Measurements from ENCODE around the gene MGAT5B.

MGAT5B gene

DNA sequence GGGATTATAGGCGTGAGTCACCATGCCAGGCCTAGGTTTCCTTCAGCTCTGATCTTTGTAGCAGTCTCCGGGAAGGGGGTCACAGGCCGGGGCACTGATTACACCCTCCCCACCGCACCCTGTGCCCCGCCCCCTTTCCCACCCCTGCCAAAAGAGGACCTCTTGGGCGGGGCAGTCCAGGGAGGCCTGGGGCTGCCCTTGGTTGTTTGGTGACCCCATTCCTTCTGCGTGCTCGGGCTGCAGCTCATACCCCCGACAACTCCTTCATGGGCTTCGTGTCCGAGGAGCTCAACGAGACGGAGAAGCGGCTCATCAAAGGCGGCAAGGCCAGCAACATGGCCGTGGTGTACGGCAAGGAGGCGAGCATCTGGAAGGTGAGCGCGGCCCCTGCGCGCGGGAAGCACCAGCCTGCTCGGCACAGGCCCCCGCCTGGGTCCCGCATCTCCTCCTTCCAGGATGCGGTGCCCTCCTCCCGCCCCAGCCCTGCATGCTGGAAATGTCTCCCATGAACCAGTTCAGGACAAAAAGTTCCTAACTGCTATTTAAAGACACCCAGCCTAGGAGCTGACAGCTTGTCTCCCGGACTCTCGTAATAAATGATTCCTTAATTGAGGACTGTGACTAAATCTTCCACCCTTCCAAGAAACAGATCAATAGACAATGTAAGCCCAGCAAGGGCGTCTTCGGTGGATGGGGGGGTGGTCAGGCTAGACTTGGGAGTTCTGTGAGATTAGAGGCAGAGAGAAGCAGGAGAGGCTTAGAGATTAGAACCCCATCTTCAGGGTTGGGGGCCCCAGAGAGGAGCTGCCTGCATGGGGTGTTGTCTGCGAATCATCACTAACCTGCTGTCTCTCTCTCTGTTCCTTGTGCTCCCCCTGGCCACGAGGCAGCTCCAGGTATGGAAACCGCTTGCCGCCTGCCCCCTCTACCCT lies 64.5 kb downstream of the MGAT5B start:
- Histone ChIP-seq H3K36me3 (ENCODE audit: control insufficient read depth in 5 of 5, insufficient read depth in 5 of 5, low read length in 5 of 5) (no peaks in the 10 kb centered on the region), H3K4me1 (ENCODE audit: control insufficient read depth in 5 of 5, insufficient read depth in 5 of 5, low read length in 5 of 5) (no peaks in the 10 kb centered on the region), H3K27ac (ENCODE audit: low read depth, low read length) (no peak overlapping the region), H3K9me3 (ENCODE audit: control insufficient read depth in 5 of 5, low read length in 5 of 5) (no peaks in the 10 kb centered on the region), H3K4me3 (ENCODE audit: low read depth in 1 of 5, low read length in 5 of 5) (no peak overlapping the region), H3K9ac (ENCODE audit: low read length in 5 of 5) (no peak overlapping the region), H3K27me3 (ENCODE audit: control insufficient read depth in 5 of 5, insufficient read depth in 4 of 5, low read length in 5 of 5) (peaks cover 0 to 5% (median 3%) of the 10 kb centered on the region in 5 donors)

DNA sequence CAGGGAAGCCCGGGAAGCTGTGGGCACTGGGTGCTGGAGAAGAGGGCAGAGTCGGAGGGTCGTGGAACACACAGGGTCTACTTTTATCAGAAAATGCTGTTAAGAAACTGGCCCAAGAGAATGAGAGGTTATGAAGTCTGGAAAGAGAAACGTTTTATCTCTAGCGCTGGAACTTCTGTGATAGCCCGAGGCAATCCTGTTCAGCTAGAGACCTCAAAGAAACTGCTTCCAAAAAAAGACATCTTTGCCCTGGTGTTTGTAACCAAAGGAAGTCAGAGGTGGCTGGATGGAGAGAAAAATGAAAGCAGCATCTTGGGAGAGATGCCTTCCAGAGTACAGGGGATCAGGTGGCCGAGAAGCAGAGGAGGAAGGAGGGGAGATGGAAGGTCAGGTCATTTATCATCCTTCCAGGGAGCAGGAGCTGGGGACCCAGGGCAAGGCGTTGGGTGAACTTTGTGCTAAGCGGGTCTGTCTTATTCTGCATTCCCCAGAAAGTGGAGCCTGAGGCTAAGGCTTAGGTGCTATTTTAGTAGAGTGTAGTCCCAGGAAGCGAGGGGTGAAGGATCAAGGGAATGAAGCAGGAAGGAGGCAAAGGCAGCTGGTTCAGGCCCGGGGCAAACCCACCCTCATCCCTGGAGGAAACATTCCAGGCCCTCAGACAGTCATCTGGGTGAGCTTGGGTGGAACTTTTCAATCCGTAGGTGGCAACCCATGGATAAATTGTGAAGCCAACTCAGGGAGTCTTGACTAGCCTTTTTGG lies 66.5 kb downstream of the MGAT5B start:
- H3K27ac ChIP-seq (ENCODE audit: low read depth, low read length) = no peak overlapping the region
- H3K9me3 ChIP-seq (ENCODE audit: control insufficient read depth in 5 of 5, low read length in 5 of 5) = no peaks in the 10 kb centered on the region
- no peak overlapping the region for H3K9ac ChIP-seq (ENCODE audit: low read length in 5 of 5)
- H3K36me3 ChIP-seq (ENCODE audit: control insufficient read depth in 5 of 5, insufficient read depth in 5 of 5, low read length in 5 of 5) = no peaks in the 10 kb centered on the region
- peaks cover 0 to 9% (median 5%) of the 10 kb centered on the region in 5 donors for H3K27me3 ChIP-seq (ENCODE audit: control insufficient read depth in 5 of 5, insufficient read depth in 4 of 5, low read length in 5 of 5)
- no peak overlapping the region for H3K4me3 ChIP-seq (ENCODE audit: low read depth in 1 of 5, low read length in 5 of 5)
- H3K4me1 ChIP-seq (ENCODE audit: control insufficient read depth in 5 of 5, insufficient read depth in 5 of 5, low read length in 5 of 5) = no peaks in the 10 kb centered on the region

- Histone ChIP-seq H3K9me3 (ENCODE audit: control insufficient read depth in 5 of 5, low read length in 5 of 5) (no peaks in the 10 kb centered on the region), H3K4me1 (ENCODE audit: control insufficient read depth in 5 of 5, insufficient read depth in 5 of 5, low read length in 5 of 5) (no peaks in the 10 kb centered on the region), H3K27me3 (ENCODE audit: control insufficient read depth in 5 of 5, insufficient read depth in 4 of 5, low read length in 5 of 5) (peaks cover 0 to 9% (median 5%) of the 10 kb centered on the region in 5 donors), H3K4me3 (ENCODE audit: low read depth in 1 of 5, low read length in 5 of 5) (no peak overlapping the region), H3K9ac (ENCODE audit: low read length in 5 of 5) (no peak overlapping the region), H3K27ac (ENCODE audit: low read depth, low read length) (no peak overlapping the region), H3K36me3 (ENCODE audit: control insufficient read depth in 5 of 5, insufficient read depth in 5 of 5, low read length in 5 of 5) (no peaks in the 10 kb centered on the region)
Observed at GRCh38 chr17:76935331-76935730, 67.1 kb downstream of the MGAT5B start.

DNA sequence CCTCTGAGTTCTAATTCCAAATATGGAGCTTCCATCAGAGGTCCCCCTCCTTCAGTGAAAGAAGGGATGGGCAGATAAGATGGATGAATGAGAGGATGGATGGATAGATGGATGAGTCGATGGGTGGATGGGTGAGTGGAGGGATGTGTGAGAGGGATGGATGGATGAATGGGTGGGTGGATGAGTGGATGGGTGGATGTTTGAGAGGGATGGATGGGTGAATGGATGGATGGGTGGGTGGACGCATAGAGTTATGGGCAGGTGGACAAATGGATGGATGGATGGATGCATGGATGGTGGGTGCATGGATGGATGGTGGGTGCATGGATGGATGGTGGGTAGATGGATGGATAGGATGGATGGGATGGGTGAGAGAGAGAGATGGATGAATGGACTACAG lies 69.0 kb downstream of the MGAT5B start:
- no peak overlapping the region for H3K4me3 ChIP-seq (ENCODE audit: low read depth in 1 of 5, low read length in 5 of 5)
- no peaks in the 10 kb centered on the region for H3K4me1 ChIP-seq (ENCODE audit: control insufficient read depth in 5 of 5, insufficient read depth in 5 of 5, low read length in 5 of 5)
- H3K9ac ChIP-seq (ENCODE audit: low read length in 5 of 5) = no peak overlapping the region
- H3K36me3 ChIP-seq (ENCODE audit: control insufficient read depth in 5 of 5, insufficient read depth in 5 of 5, low read length in 5 of 5) = no peaks in the 10 kb centered on the region
- no peaks in the 10 kb centered on the region for H3K9me3 ChIP-seq (ENCODE audit: control insufficient read depth in 5 of 5, low read length in 5 of 5)
- peaks cover 5 to 16% (median 8%) of the 10 kb centered on the region in 5 donors for H3K27me3 ChIP-seq (ENCODE audit: control insufficient read depth in 5 of 5, insufficient read depth in 4 of 5, low read length in 5 of 5)
- H3K27ac ChIP-seq (ENCODE audit: low read depth, low read length) = no peak overlapping the region

DNA sequence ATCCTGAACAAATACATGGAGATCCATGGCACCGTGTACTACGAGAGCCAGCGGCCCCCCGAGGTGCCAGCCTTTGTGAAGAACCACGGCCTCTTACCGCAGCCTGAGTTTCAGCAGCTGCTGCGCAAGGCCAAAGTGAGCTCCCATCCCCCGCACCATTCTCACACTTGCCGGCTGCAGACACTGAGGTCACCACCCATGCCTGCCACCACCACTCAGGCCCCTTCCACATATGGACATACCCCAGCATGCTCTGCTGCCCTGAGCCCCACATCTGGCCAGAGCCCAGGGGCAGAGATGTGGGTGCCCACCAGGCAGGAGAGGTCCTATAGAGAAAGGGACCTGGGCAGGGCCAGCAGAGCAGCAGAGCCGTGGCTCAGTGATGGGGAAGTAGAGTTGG lies 69.8 kb downstream of the MGAT5B start:
- Histone ChIP-seq H3K27me3 (ENCODE audit: control insufficient read depth in 5 of 5, insufficient read depth in 4 of 5, low read length in 5 of 5) (peaks cover 5 to 21% (median 11%) of the 10 kb centered on the region in 5 donors), H3K36me3 (ENCODE audit: control insufficient read depth in 5 of 5, insufficient read depth in 5 of 5, low read length in 5 of 5) (no peaks in the 10 kb centered on the region), H3K4me1 (ENCODE audit: control insufficient read depth in 5 of 5, insufficient read depth in 5 of 5, low read length in 5 of 5) (no peaks in the 10 kb centered on the region)

DNA sequence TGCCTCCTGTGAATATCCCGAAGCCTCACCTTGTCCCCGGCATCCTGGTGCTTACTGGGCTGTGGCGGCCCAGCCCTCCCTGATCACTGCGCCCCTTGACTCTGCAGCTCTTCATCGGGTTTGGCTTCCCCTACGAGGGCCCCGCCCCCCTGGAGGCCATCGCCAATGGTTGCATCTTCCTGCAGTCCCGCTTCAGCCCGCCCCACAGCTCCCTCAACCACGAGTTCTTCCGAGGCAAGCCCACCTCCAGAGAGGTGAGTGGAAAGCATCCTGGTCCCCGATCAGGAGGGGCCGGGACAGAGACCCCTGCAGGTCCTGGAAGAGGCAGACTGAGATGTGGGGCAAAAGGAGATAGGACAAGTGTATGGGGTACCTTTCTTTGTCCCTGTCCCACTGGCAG lies 72.1 kb downstream of the MGAT5B start:
- no peaks in the 10 kb centered on the region for H3K4me1 ChIP-seq (ENCODE audit: control insufficient read depth in 5 of 5, insufficient read depth in 5 of 5, low read length in 5 of 5)
- no peaks in the 10 kb centered on the region for H3K9me3 ChIP-seq (ENCODE audit: control insufficient read depth in 5 of 5, low read length in 5 of 5)

More for the DNA sequence above, 69.8 kb downstream of the MGAT5B start:
- Histone ChIP-seq H3K9me3 (ENCODE audit: control insufficient read depth in 5 of 5, low read length in 5 of 5) (no peaks in the 10 kb centered on the region), H3K4me3 (ENCODE audit: low read depth in 1 of 5, low read length in 5 of 5) (no peak overlapping the region), H3K27ac (ENCODE audit: low read depth, low read length) (no peak overlapping the region), H3K9ac (ENCODE audit: low read length in 5 of 5) (no peak overlapping the region)

GRCh38 chr17:76940738-76941350 lies 72.6 kb downstream of the MGAT5B start:
- Histone ChIP-seq H3K4me1 (ENCODE audit: control insufficient read depth in 5 of 5, insufficient read depth in 5 of 5, low read length in 5 of 5) (no peaks in the 10 kb centered on the region), H3K4me3 (ENCODE audit: low read depth in 1 of 5, low read length in 5 of 5) (no peak overlapping the region), H3K27ac (ENCODE audit: low read depth, low read length) (no peak overlapping the region), H3K36me3 (ENCODE audit: control insufficient read depth in 5 of 5, insufficient read depth in 5 of 5, low read length in 5 of 5) (no peaks in the 10 kb centered on the region), H3K9me3 (ENCODE audit: control insufficient read depth in 5 of 5, low read length in 5 of 5) (no peaks in the 10 kb centered on the region), H3K27me3 (ENCODE audit: control insufficient read depth in 5 of 5, insufficient read depth in 4 of 5, low read length in 5 of 5) (peaks cover 9 to 27% (median 20%) of the 10 kb centered on the region in 5 donors), H3K9ac (ENCODE audit: low read length in 5 of 5) (no peak overlapping the region)

More for the DNA sequence above, 72.1 kb downstream of the MGAT5B start:
- Histone ChIP-seq H3K27me3 (ENCODE audit: control insufficient read depth in 5 of 5, insufficient read depth in 4 of 5, low read length in 5 of 5) (peaks cover 9 to 27% (median 20%) of the 10 kb centered on the region in 5 donors), H3K9ac (ENCODE audit: low read length in 5 of 5) (no peak overlapping the region), H3K4me3 (ENCODE audit: low read depth in 1 of 5, low read length in 5 of 5) (no peak overlapping the region), H3K27ac (ENCODE audit: low read depth, low read length) (no peak overlapping the region), H3K36me3 (ENCODE audit: control insufficient read depth in 5 of 5, insufficient read depth in 5 of 5, low read length in 5 of 5) (no peaks in the 10 kb centered on the region)

DNA sequence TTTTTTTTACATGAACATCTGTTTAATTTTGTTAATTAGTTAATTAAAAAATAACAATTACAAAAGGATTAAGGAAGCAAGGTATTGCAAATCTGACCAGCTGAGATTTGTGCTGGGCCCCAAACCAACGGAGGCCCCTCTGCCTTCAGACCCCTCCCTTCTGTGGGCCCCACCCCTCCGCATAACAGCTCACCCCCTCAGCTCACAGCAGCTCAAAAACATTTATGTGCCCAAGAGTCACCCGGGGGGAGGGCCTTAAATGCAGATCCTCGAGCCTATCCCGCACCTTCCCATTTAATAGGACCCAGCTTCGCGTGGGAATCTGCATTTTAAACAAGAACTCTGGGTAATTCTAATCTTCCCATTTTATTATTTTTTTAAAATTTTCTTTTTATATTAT lies 75.0 kb downstream of the MGAT5B start:
- no peak overlapping the region for H3K4me3 ChIP-seq (ENCODE audit: low read depth in 1 of 5, low read length in 5 of 5)
- no peaks in the 10 kb centered on the region for H3K9me3 ChIP-seq (ENCODE audit: control insufficient read depth in 5 of 5, low read length in 5 of 5)
- H3K36me3 ChIP-seq (ENCODE audit: control insufficient read depth in 5 of 5, insufficient read depth in 5 of 5, low read length in 5 of 5) = no peaks in the 10 kb centered on the region
- no peak overlapping the region for H3K9ac ChIP-seq (ENCODE audit: low read length in 5 of 5)
- H3K4me1 ChIP-seq (ENCODE audit: control insufficient read depth in 5 of 5, insufficient read depth in 5 of 5, low read length in 5 of 5) = no peaks in the 10 kb centered on the region
- H3K27me3 ChIP-seq (ENCODE audit: control insufficient read depth in 5 of 5, insufficient read depth in 4 of 5, low read length in 5 of 5) = peaks cover 8 to 26% (median 21%) of the 10 kb centered on the region in 5 donors
- H3K27ac ChIP-seq (ENCODE audit: low read depth, low read length) = no peak overlapping the region

DNA sequence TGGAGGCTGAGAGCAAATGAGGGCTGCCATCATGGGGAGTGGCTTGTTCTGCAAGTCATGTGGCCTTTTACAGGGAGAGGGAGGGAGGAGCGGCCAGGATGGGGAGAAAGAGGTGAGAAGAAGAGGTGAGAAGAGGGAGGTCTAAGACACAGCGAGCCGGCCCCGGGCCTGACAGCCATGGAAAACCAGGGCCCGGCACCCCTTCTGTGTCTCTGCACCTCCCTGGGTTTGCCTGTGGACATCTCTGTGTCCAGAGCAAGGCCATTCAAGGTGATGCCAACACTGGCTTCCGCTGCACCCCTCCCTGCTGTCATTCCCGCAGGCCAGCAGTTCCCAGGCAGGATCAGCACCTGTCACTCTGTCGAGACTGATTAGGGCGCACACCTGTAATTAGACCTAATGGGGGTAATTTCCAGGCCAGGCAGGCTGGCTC lies 75.6 kb downstream of the MGAT5B start:
- no peaks in the 10 kb centered on the region for H3K9me3 ChIP-seq (ENCODE audit: control insufficient read depth in 5 of 5, low read length in 5 of 5)
- H3K27me3 ChIP-seq (ENCODE audit: control insufficient read depth in 5 of 5, insufficient read depth in 4 of 5, low read length in 5 of 5) = peaks cover 5 to 28% (median 23%) of the 10 kb centered on the region in 5 donors
- H3K9ac ChIP-seq (ENCODE audit: low read length in 5 of 5) = no peak overlapping the region
- H3K27ac ChIP-seq (ENCODE audit: low read depth, low read length) = no peak overlapping the region
- H3K4me3 ChIP-seq (ENCODE audit: low read depth in 1 of 5, low read length in 5 of 5) = no peak overlapping the region
- no peaks in the 10 kb centered on the region for H3K36me3 ChIP-seq (ENCODE audit: control insufficient read depth in 5 of 5, insufficient read depth in 5 of 5, low read length in 5 of 5)
- H3K4me1 ChIP-seq (ENCODE audit: control insufficient read depth in 5 of 5, insufficient read depth in 5 of 5, low read length in 5 of 5) = no peaks in the 10 kb centered on the region

All from subcutaneous abdominal adipose tissue (tissue), 5 donors.